Neural progenitor cell (in vitro differentiated cells): ENCODE measurements around the gene RXRA. TPM values are rescaled to one million over a fixed set of nuclear protein-coding genes. Genes with fewer than 3 reads are reported as not detected.

ENCODE experiments used
- DNase-seq: peaks from one replicate; pipeline ENCODE4 v3.0.0-alpha.2; 2016; ENCODE audit warnings: low spot score
- H2AFZ ChIP-seq: fragments of 200-600 bp; sonication (generic); replicated peaks from 2 replicates; pipeline ENCODE4 v1.6.1; 2016; ENCODE audit warnings: antibody characterized with exemption
- H3F3A ChIP-seq: fragments of 200-600 bp; sonication (generic); 2 replicates; pipeline ENCODE4 v1.6.1; 2016; ENCODE audit warnings: antibody characterized with exemption, low read depth
- H3K27ac ChIP-seq: fragments of 200-600 bp; sonication (generic); 2 replicates; pipeline ENCODE4 v1.5.1; 2016; ENCODE audit warnings: mild to moderate bottlenecking
- H3K27me3 ChIP-seq: fragments of 200-600 bp; sonication (generic); 2 replicates; pipeline ENCODE4 v1.6.1; 2016; ENCODE audit warnings: mild to moderate bottlenecking, moderate library complexity
- H3K36me3 ChIP-seq: fragments of 200-600 bp; sonication (generic); 2 replicates; pipeline ENCODE4 v1.5.1; 2016
- H3K4me1 ChIP-seq: fragments of 200-600 bp; sonication (generic); 2 replicates; pipeline ENCODE4 v1.6.1; 2016; ENCODE audit warnings: mixed run types
- H3K4me2 ChIP-seq: fragments of 200-600 bp; sonication (generic); 2 replicates; pipeline ENCODE4 v1.6.1; 2016
- H3K4me3 ChIP-seq: fragments of 200-600 bp; sonication (generic); 2 replicates; pipeline ENCODE4 v1.5.1; 2016
- H3K79me2 ChIP-seq: fragments of 200-600 bp; sonication (generic); 2 replicates; pipeline ENCODE4 v1.6.1; 2016; ENCODE audit warnings: low read depth
- H3K9ac ChIP-seq: fragments of 200-600 bp; sonication (generic); 2 replicates; pipeline ENCODE4 v1.6.1; 2016
- H3K9me3 ChIP-seq: fragments of 200-600 bp; sonication (generic); 2 replicates; pipeline ENCODE4 v1.5.1; 2016; ENCODE audit warnings: low read depth
- H4K20me1 ChIP-seq: fragments of 200-600 bp; sonication (generic); 2 replicates; pipeline ENCODE4 v1.6.1; 2016; ENCODE audit warnings: low read depth
- H3K27ac Mint-ChIP-seq: 3 replicates; pipeline ENCODE4 v1.8.0; 2021; ENCODE audit warnings: mixed read lengths
- H3K27me3 Mint-ChIP-seq: 2 replicates; pipeline ENCODE4 v1.8.0; 2022; ENCODE audit warnings: low read depth, mild to moderate bottlenecking, inconsistent platforms, moderate library complexity, mixed read lengths; ENCODE audit not compliant: insufficient read depth
- H3K36me3 Mint-ChIP-seq: 3 replicates; pipeline ENCODE4 v1.8.0; 2021; ENCODE audit warnings: mixed read lengths
- H3K4me1 Mint-ChIP-seq: 3 replicates; pipeline ENCODE4 v1.8.0; 2021; ENCODE audit warnings: mixed read lengths
- H3K4me3 Mint-ChIP-seq: 3 replicates; pipeline ENCODE4 v1.8.0; 2021; ENCODE audit warnings: mild to moderate bottlenecking, moderate library complexity, mixed read lengths
- H3K9me3 Mint-ChIP-seq: 3 replicates; pipeline ENCODE4 v1.8.0; 2020; ENCODE audit warnings: mixed read lengths
- CTCF ChIP-seq: fragments of 200-600 bp; sonication (generic); IDR thresholded peaks from 2 replicates; pipeline ENCODE4 v1.5.1; 2017; ENCODE audit warnings: antibody characterized with exemption, mild to moderate bottlenecking
- EZH2 ChIP-seq: fragments of 200-600 bp; sonication (generic); IDR thresholded peaks from 2 replicates; pipeline ENCODE4 v1.6.1; 2017; ENCODE audit warnings: antibody characterized with exemption, mild to moderate bottlenecking, moderate library complexity
- EZH2phosphoT487 ChIP-seq: fragments of 200-600 bp; sonication (generic); IDR thresholded peaks from 2 replicates; pipeline ENCODE4 v1.6.1; 2017; ENCODE audit warnings: antibody characterized with exemption
- total RNA-seq: library from RNA; depleted of rRNA; stranded (reverse); fragments of >200 nt; gene quantifications from 2 replicates; pipeline ENCODE4 v1.2.3, GENCODE V29; 2015; ENCODE audit warnings: low replicate concordance

RXRA gene
- total RNA-seq, 1 donor from 2014 or later, result 11.6 TPM

DNA sequence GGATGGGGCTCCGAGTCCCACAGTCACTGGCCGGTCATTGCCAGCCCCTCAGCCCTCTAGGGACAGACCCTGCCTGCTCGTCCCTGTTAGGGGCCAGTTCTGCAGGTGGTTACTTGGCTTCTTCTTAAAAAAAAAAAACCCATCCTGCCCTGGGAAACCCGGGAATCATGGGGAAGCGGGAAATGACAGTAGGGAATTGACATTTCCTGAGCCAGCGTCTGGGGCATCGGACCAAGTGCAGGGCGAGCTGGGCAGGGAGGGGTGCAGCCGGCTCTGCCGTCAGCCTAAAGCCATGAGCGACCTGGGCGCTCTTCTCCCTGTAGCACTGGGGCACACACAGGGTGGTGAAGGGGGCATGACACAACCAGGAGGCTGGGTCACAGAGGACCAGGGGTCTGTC, 66.6 kb downstream of the RXRA start:
- no peaks in the 10 kb centered on the region for H3K9me3 Mint-ChIP-seq
- Histone ChIP-seq H3K79me2 (peaks cover 73% of the 10 kb centered on the region), H3K36me3 (no peaks in the 10 kb centered on the region), H3K9ac (no peak overlapping the region), H3K27me3 (no peaks in the 10 kb centered on the region), H3K4me1 (no peaks in the 10 kb centered on the region), H4K20me1 (peaks cover 62% of the 10 kb centered on the region), H3K27ac (no peak overlapping the region), H3F3A (no peaks in the 10 kb centered on the region), H3K9me3 (no peaks in the 10 kb centered on the region), H2AFZ (no peak overlapping the region), H3K4me2 (no peak overlapping the region), H3K4me3 (no peak overlapping the region)
- H3K4me1 Mint-ChIP-seq, result peaks cover 11% of the 10 kb centered on the region
- TF ChIP-seq EZH2 (no peak), EZH2phosphoT487 (no peak), CTCF (no peak)
- DNase-seq, result no peak
- H3K36me3 Mint-ChIP-seq, result no peaks in the 10 kb centered on the region
- H3K27ac Mint-ChIP-seq, result no peak overlapping the region
- peaks cover 5% of the 10 kb centered on the region for H3K27me3 Mint-ChIP-seq
- no peak overlapping the region for H3K4me3 Mint-ChIP-seq

- DNase-seq, result no peak
- peaks cover 73% of the 10 kb centered on the region for H3K79me2 ChIP-seq
- no peak overlapping the region for H3K9ac ChIP-seq
- H3K27ac Mint-ChIP-seq, result no peak overlapping the region
- no peak overlapping the region for H3K4me3 ChIP-seq
- H2AFZ ChIP-seq, result no peak overlapping the region
- H3K27me3 Mint-ChIP-seq, result peaks cover 5% of the 10 kb centered on the region
- H3K27me3 ChIP-seq, result no peaks in the 10 kb centered on the region
- no peaks in the 10 kb centered on the region for H3K36me3 Mint-ChIP-seq
- H3K4me2 ChIP-seq, result no peak overlapping the region
- no peaks in the 10 kb centered on the region for H3K9me3 ChIP-seq
- H4K20me1 ChIP-seq, result peaks cover 54% of the 10 kb centered on the region
- H3K9me3 Mint-ChIP-seq, result no peaks in the 10 kb centered on the region
- H3K4me1 Mint-ChIP-seq, result peaks cover 3% of the 10 kb centered on the region
- H3K36me3 ChIP-seq, result no peaks in the 10 kb centered on the region
- no peak overlapping the region for H3K4me3 Mint-ChIP-seq
- no peak overlapping the region for H3K27ac ChIP-seq
- H3F3A ChIP-seq, result no peaks in the 10 kb centered on the region
- no peaks in the 10 kb centered on the region for H3K4me1 ChIP-seq
- no peak for TF ChIP-seq EZH2
- no peak for TF ChIP-seq CTCF
- TF ChIP-seq EZH2phosphoT487, result no peak
Observed at GRCh38 chr9:134393582-134394280, 67.5 kb downstream of the RXRA start.

DNA sequence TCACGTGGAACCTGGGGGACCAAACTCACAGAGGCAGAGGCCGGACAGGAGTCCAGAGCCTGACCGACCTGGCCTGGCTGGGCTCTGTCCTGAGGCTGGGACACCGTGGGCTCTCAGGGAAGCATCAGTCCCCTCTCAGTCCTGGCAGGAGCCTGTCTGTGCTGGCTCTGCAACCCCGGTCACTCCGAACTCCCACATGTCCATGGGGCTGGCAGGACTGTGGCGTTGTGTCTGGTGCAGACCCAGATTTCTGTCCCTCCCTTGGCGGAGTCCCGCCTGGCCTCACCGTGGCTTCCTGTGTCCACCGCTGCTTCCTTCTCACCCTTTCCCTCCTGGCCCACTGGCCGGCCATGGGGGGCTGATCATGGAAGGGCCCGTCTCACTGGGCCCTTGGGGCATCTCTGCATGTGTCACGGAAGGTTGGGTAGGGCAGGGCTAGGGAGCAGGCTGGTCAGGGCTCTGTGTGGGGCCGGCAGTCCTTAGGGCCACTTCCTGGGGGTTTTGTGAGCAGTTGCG, 68.8 kb downstream of the RXRA start:
- Mint-ChIP-seq H3K36me3 (no peaks in the 10 kb centered on the region), H3K9me3 (peaks cover 6% of the 10 kb centered on the region), H3K27me3 (peaks cover 5% of the 10 kb centered on the region), H3K4me1 (peaks cover 3% of the 10 kb centered on the region), H3K27ac (no peak overlapping the region), H3K4me3 (no peak overlapping the region)
- Histone ChIP-seq H3K27me3 (no peaks in the 10 kb centered on the region), H3K9ac (no peak overlapping the region), H2AFZ (no peak overlapping the region), H4K20me1 (peaks cover 46% of the 10 kb centered on the region), H3F3A (no peaks in the 10 kb centered on the region), H3K4me3 (no peak overlapping the region), H3K27ac (no peak overlapping the region), H3K4me2 (no peak overlapping the region), H3K79me2 (peaks cover 71% of the 10 kb centered on the region), H3K4me1 (no peaks in the 10 kb centered on the region), H3K36me3 (no peaks in the 10 kb centered on the region), H3K9me3 (no peaks in the 10 kb centered on the region)
- no peak for TF ChIP-seq EZH2phosphoT487
- TF ChIP-seq EZH2, result no peak
- no peak for TF ChIP-seq CTCF
- DNase-seq, result no peak
